Sigmoid colon (tissue), 4 donors: ENCODE data around the gene RDH5.

Experiments
- POLR2A ChIP-seq, 2 donors: fragments of 450-650 bp; IDR thresholded peaks; one replicate each; pipeline ENCODE4 v1.6.1; 2016; ENCODE audit warnings: antibody characterized with exemption in 2 of 2, mild to moderate bottlenecking in 2 of 2, moderate library complexity in 2 of 2
- POLR2AphosphoS5 ChIP-seq, 4 donors: sonication (generic); formaldehyde crosslinking; IDR thresholded peaks; one replicate each; pipeline ENCODE4 v1.6.1; 2017; ENCODE audit warnings: antibody characterized with exemption in 4 of 4

DNA sequence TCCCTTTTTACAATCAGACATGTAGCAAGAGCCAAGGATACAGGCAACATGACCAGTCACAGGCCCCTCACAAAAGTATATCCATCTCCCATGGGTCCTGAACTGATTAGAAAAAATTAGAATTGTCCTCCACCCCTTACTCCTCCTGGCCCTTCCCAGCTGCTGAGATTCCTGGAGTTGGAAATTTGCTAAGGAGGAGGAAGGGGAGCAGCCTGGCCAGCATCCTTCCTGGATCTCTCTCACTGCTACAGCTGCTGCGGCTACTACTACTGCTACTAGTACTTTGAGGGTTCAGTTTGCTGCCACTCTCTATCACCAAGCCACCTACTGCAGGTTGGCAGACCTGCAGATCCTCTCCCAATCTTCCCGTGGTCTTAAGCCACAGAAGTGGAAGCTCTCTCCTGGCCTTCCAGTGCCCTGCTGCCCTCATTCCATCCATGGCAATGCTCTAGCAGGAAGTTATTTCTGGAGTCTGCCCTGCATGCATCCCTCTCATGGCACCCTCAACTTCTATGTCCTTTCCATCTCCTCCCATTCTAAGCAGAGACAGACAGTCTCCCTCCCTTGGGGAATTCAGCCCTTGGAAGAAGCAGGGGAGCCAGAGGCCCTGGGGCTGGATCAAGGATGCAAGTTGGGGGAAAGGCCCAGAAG, 13.5 kb upstream of the RDH5 start:
- TF ChIP-seq POLR2AphosphoS5 (IDR thresholded peaks at IDR 0.05) (peak in 2 of 4 donors; percentile 5 to 18), POLR2A (IDR thresholded peaks at IDR 0.05) (no peak)
